ENCODE measurements around the gene TMA7.

Gene TMA7

GRCh38 chr3:48434591-48435222 is 5.3 kb upstream of the TMA7 start:
- Histone ChIP-seq H3K9me3 (ENCODE audit: control insufficient read depth in 5 of 5, low read length in 5 of 5) (no peaks in the 10 kb centered on the region), H3K9ac (ENCODE audit: low read length in 5 of 5) (peak overlapping the region in 1 of 5 donors; percentile 56), H3K4me3 (ENCODE audit: low read depth in 1 of 5, low read length in 5 of 5) (no peak overlapping the region), H3K27ac (ENCODE audit: low read depth, low read length) (no peak overlapping the region), H3K27me3 (ENCODE audit: control insufficient read depth in 5 of 5, insufficient read depth in 4 of 5, low read length in 5 of 5) (no peaks in the 10 kb centered on the region), H3K4me1 (ENCODE audit: control insufficient read depth in 5 of 5, insufficient read depth in 5 of 5, low read length in 5 of 5) (peaks cover 9 to 38% (median 33%) of the 10 kb centered on the region in 5 donors), H3K36me3 (ENCODE audit: control insufficient read depth in 5 of 5, insufficient read depth in 5 of 5, low read length in 5 of 5) (peaks cover 0 to 27% (median 16%) of the 10 kb centered on the region in 5 donors)

DNA sequence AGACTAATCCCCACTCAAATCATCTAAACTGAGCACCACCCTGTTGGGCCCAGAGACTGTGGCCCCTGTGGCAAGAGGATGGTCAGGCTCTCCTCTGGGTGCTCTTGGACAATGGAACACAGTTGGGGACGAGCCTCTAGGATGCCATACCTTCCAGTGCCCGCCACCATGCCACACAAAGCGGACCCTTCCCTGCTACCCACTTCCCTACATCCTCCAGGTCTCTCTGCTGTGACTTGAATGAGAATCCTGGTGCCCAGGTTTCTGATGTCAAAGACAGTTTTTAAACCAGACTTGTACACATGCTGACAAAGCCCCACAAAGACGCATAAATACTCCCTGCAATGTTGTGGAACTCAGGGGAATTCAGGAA is 4.8 kb upstream of the TMA7 start:
- peak overlapping the region; percentile 1 for H3K27ac ChIP-seq (ENCODE audit: low read depth, low read length)

DNA sequence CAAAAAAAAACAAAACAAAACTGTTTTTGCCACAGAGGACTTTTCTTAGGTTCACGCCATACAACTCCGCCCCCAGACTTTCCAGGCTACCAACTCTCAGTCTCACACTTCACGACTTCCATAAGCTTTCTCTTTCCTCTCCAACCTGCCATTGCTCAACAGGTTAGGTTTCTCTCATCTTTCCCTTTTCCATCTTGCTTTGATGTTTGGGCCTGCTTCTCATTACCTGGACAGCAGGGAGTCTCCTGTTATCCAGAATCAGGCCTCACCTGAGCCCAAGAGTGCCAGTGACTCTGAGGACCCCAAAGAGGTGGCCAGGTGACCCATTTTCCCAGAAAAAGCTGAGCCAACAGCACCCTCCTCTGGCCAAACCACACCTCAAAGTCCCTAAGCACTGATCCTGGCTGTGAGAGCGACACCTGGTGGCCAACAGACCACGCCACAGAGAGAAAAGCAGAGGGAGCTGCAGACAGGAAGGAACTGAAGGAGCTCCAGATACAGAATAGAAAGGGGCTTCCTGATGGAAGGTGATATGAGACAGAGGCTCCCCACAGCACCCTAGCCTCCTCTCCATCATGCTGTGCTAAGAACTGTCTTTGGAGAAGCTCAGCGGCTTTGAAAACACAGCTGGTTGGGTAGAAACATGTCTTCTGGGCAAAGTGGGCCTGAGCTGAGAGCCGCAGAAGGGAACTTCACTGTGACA is 4.1 kb upstream of the TMA7 start:
- Histone ChIP-seq H3K27me3 (ENCODE audit: control insufficient read depth in 5 of 5, insufficient read depth in 4 of 5, low read length in 5 of 5) (no peaks in the 10 kb centered on the region), H3K9me3 (ENCODE audit: control insufficient read depth in 5 of 5, low read length in 5 of 5) (no peaks in the 10 kb centered on the region), H3K27ac (ENCODE audit: low read depth, low read length) (no peak overlapping the region), H3K4me1 (ENCODE audit: control insufficient read depth in 5 of 5, insufficient read depth in 5 of 5, low read length in 5 of 5) (peaks cover 9 to 38% (median 33%) of the 10 kb centered on the region in 5 donors), H3K9ac (ENCODE audit: low read length in 5 of 5) (no peak overlapping the region), H3K36me3 (ENCODE audit: control insufficient read depth in 5 of 5, insufficient read depth in 5 of 5, low read length in 5 of 5) (peaks cover 0 to 27% (median 16%) of the 10 kb centered on the region in 5 donors), H3K4me3 (ENCODE audit: low read depth in 1 of 5, low read length in 5 of 5) (no peak overlapping the region)

More for the DNA sequence above, 4.8 kb upstream of the TMA7 start:
- no peak overlapping the region for H3K9ac ChIP-seq (ENCODE audit: low read length in 5 of 5)
- H3K9me3 ChIP-seq (ENCODE audit: control insufficient read depth in 5 of 5, low read length in 5 of 5) = no peaks in the 10 kb centered on the region
- peaks cover 0 to 27% (median 16%) of the 10 kb centered on the region in 5 donors for H3K36me3 ChIP-seq (ENCODE audit: control insufficient read depth in 5 of 5, insufficient read depth in 5 of 5, low read length in 5 of 5)
- H3K4me1 ChIP-seq (ENCODE audit: control insufficient read depth in 5 of 5, insufficient read depth in 5 of 5, low read length in 5 of 5) = peaks cover 9 to 34% (median 30%) of the 10 kb centered on the region in 5 donors
- no peak overlapping the region for H3K4me3 ChIP-seq (ENCODE audit: low read depth in 1 of 5, low read length in 5 of 5)
- no peaks in the 10 kb centered on the region for H3K27me3 ChIP-seq (ENCODE audit: control insufficient read depth in 5 of 5, insufficient read depth in 4 of 5, low read length in 5 of 5)

DNA sequence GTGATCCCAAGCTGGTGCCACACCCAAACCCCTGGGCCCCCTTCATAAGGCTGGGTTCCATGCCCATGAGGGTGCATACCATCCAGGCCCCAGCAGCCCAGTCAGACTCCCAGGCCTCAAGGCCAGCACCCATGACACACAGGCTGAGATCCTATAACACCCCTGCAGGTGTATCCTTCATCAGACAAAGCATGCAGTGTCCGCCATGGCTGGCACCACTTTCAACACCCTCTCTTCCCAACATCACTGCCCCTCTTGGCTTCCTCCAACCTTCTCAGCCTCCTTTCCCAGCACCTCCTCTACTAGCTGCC is 3.6 kb upstream of the TMA7 start:
- Histone ChIP-seq H3K9ac (ENCODE audit: low read length in 5 of 5) (no peak overlapping the region), H3K36me3 (ENCODE audit: control insufficient read depth in 5 of 5, insufficient read depth in 5 of 5, low read length in 5 of 5) (peaks cover 0 to 25% (median 16%) of the 10 kb centered on the region in 5 donors), H3K27me3 (ENCODE audit: control insufficient read depth in 5 of 5, insufficient read depth in 4 of 5, low read length in 5 of 5) (no peaks in the 10 kb centered on the region), H3K27ac (ENCODE audit: low read depth, low read length) (no peak overlapping the region), H3K9me3 (ENCODE audit: control insufficient read depth in 5 of 5, low read length in 5 of 5) (no peaks in the 10 kb centered on the region), H3K4me1 (ENCODE audit: control insufficient read depth in 5 of 5, insufficient read depth in 5 of 5, low read length in 5 of 5) (peaks cover 9 to 43% (median 38%) of the 10 kb centered on the region in 5 donors), H3K4me3 (ENCODE audit: low read depth in 1 of 5, low read length in 5 of 5) (no peak overlapping the region)

- peaks cover 12 to 47% (median 43%) of the 10 kb centered on the region in 5 donors for H3K4me1 ChIP-seq (ENCODE audit: control insufficient read depth in 5 of 5, insufficient read depth in 5 of 5, low read length in 5 of 5)
- H3K36me3 ChIP-seq (ENCODE audit: control insufficient read depth in 5 of 5, insufficient read depth in 5 of 5, low read length in 5 of 5) = peaks cover 0 to 25% (median 20%) of the 10 kb centered on the region in 5 donors
Observed at GRCh38 chr3:48436855-48437254, 3.2 kb upstream of the TMA7 start.

DNA sequence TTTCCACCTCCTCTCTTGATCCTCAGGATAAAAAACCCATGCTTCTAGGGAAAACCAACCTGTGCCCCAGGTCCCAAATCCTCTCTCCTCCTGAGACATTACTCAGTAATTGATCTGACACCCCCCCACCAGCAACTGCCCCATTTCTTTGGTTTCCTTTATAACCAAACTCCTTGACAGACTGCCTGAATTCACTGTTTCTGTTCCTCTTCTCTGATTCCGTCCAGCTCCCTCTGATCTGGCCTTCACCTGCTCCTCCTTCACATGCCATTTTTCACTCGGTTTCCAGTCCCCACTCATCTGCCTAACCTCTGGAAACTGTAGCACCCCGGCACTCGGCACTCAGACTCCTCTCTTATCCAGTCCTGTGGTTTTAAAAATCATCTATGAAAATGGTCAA is 2.2 kb upstream of the TMA7 start:
- Histone ChIP-seq H3K27me3 (ENCODE audit: control insufficient read depth in 5 of 5, insufficient read depth in 4 of 5, low read length in 5 of 5) (no peaks in the 10 kb centered on the region), H3K27ac (ENCODE audit: low read depth, low read length) (no peak overlapping the region), H3K36me3 (ENCODE audit: control insufficient read depth in 5 of 5, insufficient read depth in 5 of 5, low read length in 5 of 5) (peaks cover 0 to 23% (median 16%) of the 10 kb centered on the region in 5 donors), H3K9ac (ENCODE audit: low read length in 5 of 5) (no peak overlapping the region), H3K4me1 (ENCODE audit: control insufficient read depth in 5 of 5, insufficient read depth in 5 of 5, low read length in 5 of 5) (peaks cover 10 to 50% (median 45%) of the 10 kb centered on the region in 5 donors), H3K9me3 (ENCODE audit: control insufficient read depth in 5 of 5, low read length in 5 of 5) (no peaks in the 10 kb centered on the region), H3K4me3 (ENCODE audit: low read depth in 1 of 5, low read length in 5 of 5) (no peak overlapping the region)

More at GRCh38 chr3:48436855-48437254, 3.2 kb upstream of the TMA7 start:
- Histone ChIP-seq H3K27me3 (ENCODE audit: control insufficient read depth in 5 of 5, insufficient read depth in 4 of 5, low read length in 5 of 5) (no peaks in the 10 kb centered on the region), H3K9ac (ENCODE audit: low read length in 5 of 5) (no peak overlapping the region), H3K4me3 (ENCODE audit: low read depth in 1 of 5, low read length in 5 of 5) (no peak overlapping the region), H3K27ac (ENCODE audit: low read depth, low read length) (no peak overlapping the region), H3K9me3 (ENCODE audit: control insufficient read depth in 5 of 5, low read length in 5 of 5) (no peaks in the 10 kb centered on the region)

DNA sequence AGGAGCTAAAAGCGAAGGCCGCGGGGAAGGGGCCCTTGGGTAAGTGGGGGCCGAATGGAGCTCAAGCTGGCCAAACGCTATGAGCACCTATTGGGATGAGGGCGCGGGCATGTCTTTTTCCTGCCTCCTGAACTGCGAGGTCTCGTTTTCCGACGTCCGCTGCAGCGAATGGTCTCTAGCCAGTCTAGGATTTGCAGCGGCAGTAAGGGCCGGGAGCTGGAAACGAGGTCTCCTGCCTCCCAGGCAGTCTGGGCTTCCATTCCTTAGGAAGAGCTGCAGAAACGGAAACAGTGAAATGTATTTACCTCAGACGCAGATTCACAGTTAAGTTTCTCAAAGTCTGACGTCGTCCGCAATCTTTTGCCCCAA is 517 bp downstream of the TMA7 start:
- H3K4me3 ChIP-seq (ENCODE audit: low read depth in 1 of 5, low read length in 5 of 5) = peak overlapping the region; percentile 67 to 99 (median 88)
- no peaks in the 10 kb centered on the region for H3K9me3 ChIP-seq (ENCODE audit: control insufficient read depth in 5 of 5, low read length in 5 of 5)
- peak overlapping the region; percentile 86 for H3K27ac ChIP-seq (ENCODE audit: low read depth, low read length)
- peak overlapping the region; percentile 22 to 93 (median 86) for H3K9ac ChIP-seq (ENCODE audit: low read length in 5 of 5)
- H3K36me3 ChIP-seq (ENCODE audit: control insufficient read depth in 5 of 5, insufficient read depth in 5 of 5, low read length in 5 of 5) = peaks cover 0 to 30% (median 21%) of the 10 kb centered on the region in 5 donors
- no peaks in the 10 kb centered on the region for H3K27me3 ChIP-seq (ENCODE audit: control insufficient read depth in 5 of 5, insufficient read depth in 4 of 5, low read length in 5 of 5)
- H3K4me1 ChIP-seq (ENCODE audit: control insufficient read depth in 5 of 5, insufficient read depth in 5 of 5, low read length in 5 of 5) = peaks cover 6 to 33% (median 30%) of the 10 kb centered on the region in 5 donors

DNA sequence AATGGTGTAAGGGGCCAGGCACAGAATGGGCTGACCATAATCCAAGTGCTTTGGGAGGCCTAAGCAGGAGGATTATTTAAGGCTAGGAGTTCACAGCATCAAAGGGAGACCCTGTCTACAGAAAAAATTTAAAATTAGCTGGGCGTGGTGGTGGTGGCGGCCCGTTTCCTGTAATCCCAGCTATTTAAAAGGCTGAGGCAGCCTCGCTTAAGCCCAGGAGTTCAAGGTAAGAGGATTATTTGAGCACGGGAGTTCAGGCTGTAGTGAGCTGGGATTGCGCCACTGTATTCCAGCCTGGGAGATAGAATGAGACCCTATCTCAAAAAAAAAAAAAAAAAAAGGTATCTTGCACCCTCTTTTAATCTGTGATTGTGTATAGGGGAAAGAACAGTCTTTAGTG is 1.9 kb downstream of the TMA7 start:
- Histone ChIP-seq H3K4me1 (ENCODE audit: control insufficient read depth in 5 of 5, insufficient read depth in 5 of 5, low read length in 5 of 5) (peaks cover 2 to 39% (median 36%) of the 10 kb centered on the region in 5 donors), H3K4me3 (ENCODE audit: low read depth in 1 of 5, low read length in 5 of 5) (no peak overlapping the region), H3K27ac (ENCODE audit: low read depth, low read length) (peak overlapping the region; percentile 23), H3K27me3 (ENCODE audit: control insufficient read depth in 5 of 5, insufficient read depth in 4 of 5, low read length in 5 of 5) (no peaks in the 10 kb centered on the region), H3K36me3 (ENCODE audit: control insufficient read depth in 5 of 5, insufficient read depth in 5 of 5, low read length in 5 of 5) (peaks cover 0 to 30% (median 21%) of the 10 kb centered on the region in 5 donors), H3K9ac (ENCODE audit: low read length in 5 of 5) (peak overlapping the region in 2 of 5 donors; percentile 32 to 48), H3K9me3 (ENCODE audit: control insufficient read depth in 5 of 5, low read length in 5 of 5) (no peaks in the 10 kb centered on the region)

DNA sequence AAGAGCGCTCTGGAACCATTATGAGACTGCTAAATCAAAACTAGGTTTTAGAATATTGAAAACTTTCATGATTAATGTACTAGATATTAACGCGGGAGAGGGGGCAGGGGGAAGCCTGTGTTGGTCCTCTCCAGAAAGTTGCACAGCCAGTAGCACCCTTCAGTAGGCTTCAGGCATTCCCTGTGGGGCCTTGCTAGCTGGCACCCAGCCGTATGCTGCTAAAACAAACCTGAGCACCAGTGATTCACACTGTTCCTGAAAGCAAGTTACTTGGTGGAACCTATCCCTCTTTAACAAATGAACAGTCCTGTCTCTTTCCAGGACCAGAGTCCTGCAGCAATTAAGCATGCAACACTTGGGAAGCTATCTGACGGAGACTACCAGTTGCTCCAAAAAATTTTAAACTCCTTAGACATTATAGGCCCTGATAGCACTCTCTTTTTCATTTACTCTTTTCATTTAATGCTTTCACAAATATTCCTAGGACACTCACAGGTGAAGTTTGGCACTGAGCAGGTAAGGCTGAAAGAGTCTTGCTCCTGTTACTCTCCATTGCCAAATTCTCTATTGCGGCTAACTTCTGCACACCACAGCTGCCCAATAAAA is 5.3 kb downstream of the TMA7 start:
- H3K27ac ChIP-seq (ENCODE audit: low read depth, low read length) = no peak overlapping the region
- H3K9ac ChIP-seq (ENCODE audit: low read length in 5 of 5) = peak overlapping the region in 2 of 5 donors; percentile 88 to 92
- peaks cover 0 to 30% (median 21%) of the 10 kb centered on the region in 5 donors for H3K36me3 ChIP-seq (ENCODE audit: control insufficient read depth in 5 of 5, insufficient read depth in 5 of 5, low read length in 5 of 5)
- peak overlapping the region in 1 of 5 donors; percentile 89 for H3K4me3 ChIP-seq (ENCODE audit: low read depth in 1 of 5, low read length in 5 of 5)
- H3K4me1 ChIP-seq (ENCODE audit: control insufficient read depth in 5 of 5, insufficient read depth in 5 of 5, low read length in 5 of 5) = peaks cover 2 to 40% (median 38%) of the 10 kb centered on the region in 5 donors
- no peaks in the 10 kb centered on the region for H3K27me3 ChIP-seq (ENCODE audit: control insufficient read depth in 5 of 5, insufficient read depth in 4 of 5, low read length in 5 of 5)
- H3K9me3 ChIP-seq (ENCODE audit: control insufficient read depth in 5 of 5, low read length in 5 of 5) = no peaks in the 10 kb centered on the region

DNA sequence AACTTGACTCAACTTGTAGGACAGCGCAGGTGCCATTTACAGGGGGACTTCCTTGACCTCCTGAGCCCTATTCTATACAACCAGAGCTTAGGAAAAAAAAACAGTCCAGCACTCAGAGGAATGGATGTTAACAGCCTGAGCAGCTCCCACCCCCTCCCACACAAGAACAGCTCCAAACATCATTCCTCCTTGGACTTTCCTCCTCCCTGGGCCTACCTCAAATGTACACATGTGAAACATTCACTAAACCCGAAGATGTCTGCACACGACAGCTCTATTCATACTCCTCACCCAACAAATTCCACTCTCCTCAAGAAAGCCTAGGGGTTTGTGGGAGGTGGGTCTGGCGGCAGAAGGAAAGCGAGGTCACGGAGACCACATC is 6.0 kb downstream of the TMA7 start:
- peak overlapping the region; percentile 67 to 92 (median 78) for H3K4me3 ChIP-seq (ENCODE audit: low read depth in 1 of 5, low read length in 5 of 5)
- no peaks in the 10 kb centered on the region for H3K27me3 ChIP-seq (ENCODE audit: control insufficient read depth in 5 of 5, insufficient read depth in 4 of 5, low read length in 5 of 5)
- H3K27ac ChIP-seq (ENCODE audit: low read depth, low read length) = peak overlapping the region; percentile 83
- peaks cover 2 to 34% (median 32%) of the 10 kb centered on the region in 5 donors for H3K4me1 ChIP-seq (ENCODE audit: control insufficient read depth in 5 of 5, insufficient read depth in 5 of 5, low read length in 5 of 5)
- H3K9ac ChIP-seq (ENCODE audit: low read length in 5 of 5) = peak overlapping the region in 4 of 5 donors; percentile 44 to 92 (median 68)
- no peaks in the 10 kb centered on the region for H3K9me3 ChIP-seq (ENCODE audit: control insufficient read depth in 5 of 5, low read length in 5 of 5)
- peaks cover 0 to 32% (median 21%) of the 10 kb centered on the region in 5 donors for H3K36me3 ChIP-seq (ENCODE audit: control insufficient read depth in 5 of 5, insufficient read depth in 5 of 5, low read length in 5 of 5)
